Measurements from ENCODE around the gene DGCR2.

Gene DGCR2

GRCh38 chr22:19146215-19146968 is 24.2 kb upstream of the DGCR2 start:
- no peak for DNase-seq

- DNase-seq, result peak; percentile 15 to 40 (median 30)
These were observed 21.8 kb upstream of the DGCR2 start for GRCh38 chr22:19143967-19144400.

DNA sequence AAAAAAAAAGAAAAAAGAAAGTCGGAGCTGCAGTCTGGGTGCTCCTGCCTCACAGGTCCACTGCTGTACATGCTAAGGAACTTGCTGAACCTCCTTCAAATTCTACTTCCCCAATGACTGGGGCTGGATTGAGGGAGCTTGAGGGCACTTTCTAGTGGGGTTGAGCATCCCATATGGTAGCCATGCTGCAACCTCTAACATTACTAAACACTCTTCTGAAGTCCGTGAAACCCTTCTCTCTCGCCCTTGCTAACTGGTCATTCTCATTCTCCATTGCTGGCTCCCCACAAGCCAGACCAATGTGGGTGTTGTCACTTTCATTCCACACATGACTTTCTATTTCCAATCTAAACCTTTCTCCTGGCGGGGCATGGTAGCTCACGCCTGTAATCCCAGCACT is 21.0 kb upstream of the DGCR2 start:
- DNase-seq, result no peak

DNA sequence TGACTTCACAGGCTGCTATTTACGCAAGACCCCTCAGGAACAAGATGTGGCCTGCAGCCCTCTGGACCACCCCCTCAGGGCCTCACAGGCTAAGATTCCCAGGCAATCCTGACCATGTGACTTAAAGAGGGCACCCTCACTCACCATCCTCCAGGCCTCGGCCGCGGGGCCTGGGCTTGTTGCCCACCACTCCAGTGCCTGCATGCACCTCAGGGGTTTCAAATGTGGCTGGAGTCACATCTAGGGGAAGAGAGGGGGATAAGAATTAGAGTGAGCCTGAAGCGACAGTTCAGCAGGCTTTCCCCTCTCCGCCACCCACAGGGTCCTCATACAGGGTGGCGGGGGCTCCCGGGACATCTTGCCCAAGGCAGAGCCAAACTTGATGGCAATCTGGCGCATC is 20.2 kb upstream of the DGCR2 start:
- DNase-seq, result no peak

DNA sequence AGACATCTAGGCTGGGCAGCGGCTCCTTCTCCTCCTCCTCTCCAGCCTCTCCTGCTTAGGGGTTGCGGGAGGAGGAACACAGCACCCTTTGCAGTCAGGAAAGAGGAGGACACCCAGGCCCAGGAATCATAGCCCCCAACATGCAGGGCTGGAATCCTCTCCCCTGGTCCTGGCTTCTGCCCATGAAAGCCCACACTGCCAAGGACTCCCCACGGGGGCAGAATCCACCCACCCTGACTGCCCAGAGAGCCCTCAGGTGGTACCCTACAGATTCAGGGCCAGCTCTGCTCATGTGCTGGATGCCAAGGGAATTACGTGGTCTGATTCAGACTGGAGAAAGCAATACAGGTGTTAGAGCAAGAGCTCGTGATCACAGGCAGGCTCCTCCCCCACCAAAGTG is 17.8 kb upstream of the DGCR2 start:
- no peak for DNase-seq

- no peak for DNase-seq
These were observed 16.8 kb upstream of the DGCR2 start for GRCh38 chr22:19139001-19139356.

DNA sequence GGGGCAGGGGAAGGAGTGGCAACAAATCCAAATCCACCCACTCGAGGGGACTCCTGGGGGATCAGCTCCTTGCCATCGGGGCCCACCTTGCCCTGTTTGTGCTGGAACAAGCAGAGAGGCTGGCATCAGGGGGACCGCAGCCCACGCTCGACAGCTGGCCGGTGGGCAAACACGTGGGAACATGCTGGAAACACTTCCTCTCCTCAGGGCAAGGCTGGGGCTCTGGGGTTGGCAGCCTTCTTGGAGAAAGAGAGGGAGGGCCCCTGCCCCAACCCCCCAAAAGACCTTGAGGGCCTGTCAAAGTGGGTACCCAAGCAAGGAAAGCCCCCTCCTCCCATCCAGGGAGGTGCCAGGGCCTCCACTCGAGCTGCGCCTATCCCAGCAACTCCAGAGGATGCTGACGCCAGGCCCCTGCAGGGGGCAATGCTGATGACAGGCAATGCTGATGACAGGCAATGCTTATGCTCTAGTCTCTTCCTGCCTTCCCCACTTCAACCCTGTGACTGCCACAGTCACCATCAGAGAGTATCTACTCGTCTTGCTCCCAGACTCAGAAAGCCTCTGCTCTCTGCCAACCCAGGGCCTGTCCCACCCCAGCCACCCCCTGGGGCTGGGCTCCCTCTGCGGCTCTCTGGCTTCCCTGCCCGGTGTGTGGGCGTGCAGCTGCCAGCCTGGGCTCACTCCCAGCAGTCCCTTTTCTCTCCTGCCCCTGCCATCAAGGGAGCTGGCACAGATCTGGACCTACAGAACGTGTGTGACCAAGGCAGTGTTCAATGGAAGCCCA is 16.2 kb upstream of the DGCR2 start:
- no peak for DNase-seq

- no peak for DNase-seq
These were observed 15.4 kb upstream of the DGCR2 start for GRCh38 chr22:19137384-19138216.

DNA sequence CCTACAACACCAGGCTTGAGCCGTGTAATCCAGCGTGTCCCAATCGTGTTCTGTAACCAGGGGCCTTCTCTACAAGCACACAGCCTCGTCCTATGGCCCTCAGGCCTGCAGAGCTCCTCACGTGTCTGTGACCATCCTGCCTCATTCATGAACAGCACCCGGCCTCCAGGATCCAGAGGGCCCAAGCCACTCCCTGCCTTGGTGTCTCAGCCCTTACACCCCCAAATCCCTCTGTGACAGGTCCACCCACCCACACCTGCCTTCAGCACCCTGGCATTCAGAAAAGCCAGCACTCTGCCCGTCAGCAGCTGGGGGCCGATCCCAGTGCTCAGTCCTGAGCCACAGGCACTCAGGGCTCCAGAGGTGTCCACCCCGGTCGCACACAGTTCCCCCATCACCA is 14.7 kb upstream of the DGCR2 start:
- DNase-seq, result no peak

DNA sequence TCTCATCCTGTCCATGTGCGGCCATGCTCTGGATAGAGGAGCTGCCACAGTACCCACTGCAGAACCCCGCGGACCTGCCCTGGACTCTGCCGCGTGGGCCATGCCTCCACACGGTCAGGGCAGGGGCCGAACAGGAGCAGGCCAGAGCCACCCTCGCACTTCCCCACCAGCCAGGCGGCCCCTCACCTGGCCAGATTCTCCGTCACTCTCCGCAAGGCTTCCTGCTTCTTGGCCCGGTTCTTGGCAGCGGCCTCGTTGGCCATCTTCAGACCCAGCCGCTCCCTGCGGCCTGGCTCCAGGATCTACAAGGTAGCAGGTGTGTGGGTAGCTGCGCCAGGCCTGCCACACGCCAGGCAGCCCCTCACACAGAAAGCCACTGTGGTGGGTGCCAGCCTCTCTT is 12.7 kb upstream of the DGCR2 start:
- DNase-seq, result no peak

GRCh38 chr22:19134176-19134831 is 12.1 kb upstream of the DGCR2 start:
- no peak for DNase-seq

DNA sequence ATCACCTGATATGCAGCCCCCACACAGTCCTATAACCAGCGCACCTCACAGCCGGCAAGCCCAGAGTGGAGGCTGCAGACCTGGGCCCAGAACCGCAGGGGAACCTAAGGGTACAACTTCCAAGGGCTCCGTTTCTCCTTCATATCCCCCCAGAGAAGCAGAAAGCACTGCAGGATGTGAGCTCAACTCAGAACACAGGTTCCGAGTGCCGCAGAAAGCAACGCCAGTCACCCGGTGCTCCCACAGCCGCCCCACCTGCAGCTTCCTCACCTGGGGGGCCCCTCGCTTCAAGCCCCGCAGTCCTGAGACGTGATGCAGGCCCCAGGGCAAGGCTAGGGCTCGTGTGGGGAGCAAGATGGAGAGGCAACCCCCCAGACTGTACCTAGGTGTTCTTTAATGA is 11.3 kb upstream of the DGCR2 start:
- DNase-seq, result no peak

- DNase-seq, result no peak
These were observed 10.6 kb upstream of the DGCR2 start for GRCh38 chr22:19132693-19133400.

DNA sequence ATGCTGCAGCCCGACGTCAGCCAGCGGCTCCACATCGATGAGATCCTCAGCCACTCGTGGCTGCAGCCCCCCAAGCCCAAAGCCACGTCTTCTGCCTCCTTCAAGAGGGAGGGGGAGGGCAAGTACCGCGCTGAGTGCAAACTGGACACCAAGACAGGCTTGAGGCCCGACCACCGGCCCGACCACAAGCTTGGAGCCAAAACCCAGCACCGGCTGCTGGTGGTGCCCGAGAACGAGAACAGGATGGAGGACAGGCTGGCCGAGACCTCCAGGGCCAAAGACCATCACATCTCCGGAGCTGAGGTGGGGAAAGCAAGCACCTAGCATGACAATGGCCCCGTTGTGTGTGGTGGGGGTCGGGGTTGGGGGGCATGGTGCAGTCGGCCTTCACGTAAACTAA is 9.9 kb upstream of the DGCR2 start:
- DNase-seq, result no peak

GRCh38 chr22:19131685-19132015 is 9.4 kb upstream of the DGCR2 start:
- no peak for DNase-seq

DNA sequence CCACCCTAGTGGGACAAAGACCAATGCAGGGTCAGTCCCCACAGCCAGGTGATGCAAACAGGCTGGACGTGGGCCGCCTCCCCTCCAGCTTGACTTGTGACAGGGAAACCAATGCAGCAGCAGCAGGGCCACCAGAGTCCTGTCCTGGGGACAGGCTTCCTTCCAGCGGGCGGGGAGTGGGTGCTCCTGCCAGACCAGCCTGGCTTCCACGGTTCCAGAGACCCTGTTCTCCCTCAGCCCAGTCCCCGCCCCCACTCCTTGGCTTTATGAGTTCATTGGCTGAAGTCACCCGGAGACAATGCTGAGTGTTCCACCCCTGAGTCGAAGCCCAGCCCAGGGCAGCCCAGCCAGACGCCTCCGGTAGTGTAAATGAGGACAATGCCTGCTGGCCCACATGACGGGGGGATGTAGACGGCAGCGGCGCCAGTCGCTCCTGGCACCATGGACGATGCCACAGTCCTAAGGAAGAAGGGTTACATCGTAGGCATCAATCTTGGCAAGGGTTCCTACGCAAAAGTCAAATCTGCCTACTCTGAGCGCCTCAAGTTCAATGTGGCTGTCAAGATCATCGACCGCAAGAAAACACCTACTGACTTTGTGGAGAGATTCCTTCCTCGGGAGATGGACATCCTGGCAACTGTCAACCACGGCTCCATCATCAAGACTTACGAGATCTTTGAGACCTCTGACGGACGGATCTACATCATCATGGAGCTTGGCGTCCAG is 8.9 kb upstream of the DGCR2 start, which contains the start of gene TSSK2:
Gene TSSK2, plus strand, starts transcription at position 350 of the 726 bp plus-strand sequence. Its CDS starts 92 bp downstream, at position 442.
- no peak for DNase-seq

DNA sequence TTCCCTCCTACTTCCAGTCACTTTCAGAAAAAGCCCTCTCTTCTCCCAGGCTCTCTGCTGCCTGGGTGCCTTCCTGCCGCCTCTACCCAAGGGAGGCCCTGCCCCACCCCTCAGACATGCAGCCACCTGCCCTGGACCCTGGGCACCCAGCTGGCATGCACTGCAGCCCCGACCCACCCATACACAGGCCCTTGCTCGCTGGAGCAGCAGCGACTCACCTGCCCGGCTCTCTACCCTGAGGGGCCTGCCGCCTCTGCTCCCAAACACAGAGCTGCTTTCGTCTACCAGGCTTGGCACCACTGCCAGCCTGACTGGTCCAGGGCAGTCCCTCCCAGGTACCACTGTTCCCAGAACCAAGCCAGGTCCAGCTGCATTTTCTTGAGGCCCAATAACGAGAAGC is 7.7 kb upstream of the DGCR2 start:
- DNase-seq, result no peak

DNA sequence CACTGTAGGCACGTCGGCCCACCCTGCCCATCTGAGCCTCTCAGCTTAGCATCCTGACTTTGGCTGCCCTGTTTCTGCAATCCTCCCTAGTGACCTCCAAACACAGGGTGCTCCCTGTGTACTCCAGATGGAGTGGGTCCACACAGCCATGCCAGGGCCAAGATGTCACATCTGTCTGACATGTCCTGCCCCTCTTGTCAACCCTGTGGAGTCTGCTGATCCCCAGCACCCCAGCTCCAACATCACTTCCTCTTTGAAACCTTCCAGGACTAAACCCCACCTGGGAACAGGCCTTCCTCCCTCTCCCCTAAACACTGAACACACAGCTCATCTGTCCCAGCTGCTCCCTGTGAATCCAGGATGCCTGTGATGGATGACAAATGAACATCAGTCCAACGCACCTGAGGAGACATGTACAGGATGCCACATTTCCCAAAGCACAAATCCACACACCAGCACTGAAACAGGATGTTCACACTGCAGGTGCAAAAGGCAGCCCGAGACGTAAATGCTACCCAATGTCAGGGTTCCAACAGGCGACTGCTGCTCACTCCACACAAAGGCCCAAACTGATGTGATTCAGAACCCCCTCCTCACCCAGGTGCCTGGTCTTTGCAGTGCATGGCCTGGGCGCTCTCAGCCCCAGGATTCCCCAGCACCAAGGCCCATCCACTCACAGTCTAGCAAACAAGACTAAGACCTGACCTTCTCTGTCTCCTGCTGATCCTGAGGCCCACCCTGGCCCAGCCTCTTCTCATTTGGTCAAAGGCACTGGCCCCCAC is 6.9 kb upstream of the DGCR2 start:
- DNase-seq, result no peak

GRCh38 chr22:19128009-19128401 is 5.8 kb upstream of the DGCR2 start:
- no peak for DNase-seq

- DNase-seq, result no peak
These were observed 5.3 kb upstream of the DGCR2 start for GRCh38 chr22:19127329-19128008.

Measured in suppressor macrophage treated with lipopolysaccharide for 1 hour (primary cell).